Kidney glomerular epithelial cell (primary cell): ENCODE measurements around the gene TPD52L3.

ENCODE experiments used
- DNase-seq: peaks from one replicate; lab custom pipeline; 2025; lab: John Stamatoyannopoulos, UW

The TPD52L3 gene

DNA sequence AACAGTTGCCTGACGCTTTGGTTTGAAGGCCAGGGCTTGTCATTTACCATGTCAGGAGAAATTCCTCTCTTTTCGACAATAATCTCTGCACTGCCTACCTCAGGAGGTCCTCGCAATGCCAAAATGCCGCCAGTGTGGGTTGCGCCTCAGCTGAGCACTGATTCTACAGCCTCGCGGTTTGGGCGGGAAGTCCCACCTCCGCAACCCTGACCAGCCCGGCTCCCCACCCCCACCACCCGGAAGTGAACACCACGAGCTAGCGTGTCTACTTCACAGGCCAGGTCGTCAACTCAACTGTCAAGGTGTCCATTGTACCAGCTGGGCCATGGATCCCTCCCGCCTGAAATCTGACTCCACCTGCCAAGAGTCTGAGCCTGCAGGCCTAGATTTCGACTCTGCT lies at the start of gene TPD52L3:
Gene TPD52L3, plus strand, starts transcription at position 273 of the 400 bp plus-strand sequence. CDS start 221 bp downstream, outside the sequence.
- no peak for DNase-seq

DNA sequence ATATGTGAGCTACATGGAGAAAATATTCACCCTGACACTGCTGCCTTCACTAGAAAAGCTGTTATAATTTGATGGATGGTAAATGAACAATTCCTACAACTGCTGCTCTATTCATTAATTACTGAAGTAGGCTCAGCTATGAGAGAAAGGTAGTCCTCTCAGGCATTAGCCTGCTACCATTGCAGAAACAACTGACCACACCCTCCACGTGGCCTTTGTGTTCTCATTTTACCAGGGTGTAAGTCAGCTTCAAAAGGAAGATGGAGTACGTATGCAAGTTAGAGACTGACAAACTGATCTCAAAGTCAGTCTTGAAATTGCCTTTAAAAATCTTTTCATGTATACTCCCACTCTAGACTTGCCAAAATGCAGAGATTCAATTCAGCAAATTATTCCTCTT lies 26.3 kb upstream of the TPD52L3 start:
- no peak for DNase-seq

DNA sequence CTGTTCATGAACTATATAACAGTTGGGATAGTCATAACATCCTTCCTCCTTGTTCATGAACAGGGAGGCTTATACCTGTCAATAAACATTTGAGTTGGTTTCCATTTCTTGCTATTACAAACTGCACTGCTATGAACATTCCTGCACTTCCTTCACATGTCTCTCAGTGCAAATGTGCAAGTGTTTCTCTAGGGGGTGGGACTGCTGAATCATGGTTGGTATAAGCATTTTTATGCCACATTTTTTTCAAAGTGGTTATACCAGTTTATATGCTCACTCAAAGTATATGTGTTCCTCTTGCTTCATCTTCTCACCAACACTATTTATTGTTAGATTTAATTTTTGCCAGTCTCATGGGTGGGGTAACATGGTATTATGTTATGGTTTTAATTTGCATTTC lies 25.8 kb upstream of the TPD52L3 start:
- DNase-seq, result no peak

DNA sequence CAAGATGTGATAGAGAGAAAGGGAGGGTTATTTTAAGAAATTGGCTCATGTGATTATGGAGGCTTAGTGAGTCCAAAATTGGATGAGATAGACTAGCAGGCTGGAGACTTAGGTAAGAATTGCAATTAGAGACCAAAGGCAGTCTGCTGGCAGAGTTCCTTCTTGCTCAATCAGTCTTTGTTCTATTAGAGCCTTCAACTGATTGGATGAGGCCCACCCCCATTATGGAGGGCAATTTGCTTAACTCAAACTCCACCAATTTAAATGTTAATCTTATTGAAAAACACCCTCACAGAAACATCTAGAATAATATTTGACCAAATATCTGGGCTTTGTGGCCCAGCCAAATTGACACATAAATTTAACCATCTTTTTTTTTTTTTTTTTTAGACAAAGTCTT lies 23.9 kb upstream of the TPD52L3 start:
- no peak for DNase-seq

DNA sequence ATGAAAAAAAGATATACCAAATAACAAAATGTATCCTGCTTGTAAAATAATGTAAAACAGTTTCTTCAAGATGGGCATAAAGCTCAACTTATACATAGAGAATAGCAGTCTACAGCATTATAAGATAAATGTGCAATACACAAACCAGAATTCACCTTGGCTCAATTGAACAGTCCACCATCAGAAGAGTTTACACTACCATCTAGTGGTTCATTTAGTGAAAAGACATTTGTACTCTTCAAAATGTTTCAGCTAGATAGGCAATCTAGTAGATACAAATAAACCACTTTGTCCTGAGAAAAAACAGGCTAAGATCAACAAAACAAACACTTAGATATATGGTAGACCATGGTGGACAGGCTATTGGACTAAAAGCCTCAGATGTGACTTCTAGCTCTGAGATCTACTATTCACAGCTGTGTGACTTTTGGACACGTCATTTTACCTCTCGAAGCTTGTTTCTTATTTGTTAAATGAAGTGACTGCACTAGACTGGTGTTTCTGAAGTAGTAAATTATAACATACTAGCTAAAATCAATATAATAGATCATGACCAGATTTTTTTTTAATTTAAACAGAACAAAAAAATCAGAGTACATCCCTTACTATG lies 22.1 kb upstream of the TPD52L3 start:
- peak; percentile 27 for DNase-seq

DNA sequence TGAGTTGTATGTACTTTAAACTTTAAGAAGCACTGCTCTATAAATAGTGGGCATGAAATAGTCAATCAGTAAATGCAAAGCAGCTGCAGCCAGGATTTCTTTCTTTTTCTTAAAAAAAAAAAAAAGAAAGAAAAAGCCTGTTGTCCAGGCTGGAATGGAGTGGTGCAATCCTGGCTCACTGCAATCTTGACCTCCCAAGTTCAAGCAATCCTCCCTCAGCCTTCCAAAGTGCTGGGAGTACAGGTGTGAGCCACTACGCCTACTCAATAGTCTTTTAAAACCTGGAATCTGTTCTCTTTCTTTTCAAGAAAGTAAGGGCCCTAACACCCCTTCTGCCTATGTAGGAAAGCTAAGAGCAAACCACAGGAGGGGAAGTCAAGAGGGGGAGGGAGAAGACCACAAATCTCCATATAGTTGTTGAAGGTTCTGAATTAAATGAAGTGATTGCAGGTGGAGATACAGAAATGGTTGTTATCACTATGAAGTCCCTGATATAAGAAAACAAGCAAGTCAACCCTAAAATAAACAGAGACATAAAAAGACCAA lies 20.6 kb upstream of the TPD52L3 start:
- DNase-seq, result no peak

DNA sequence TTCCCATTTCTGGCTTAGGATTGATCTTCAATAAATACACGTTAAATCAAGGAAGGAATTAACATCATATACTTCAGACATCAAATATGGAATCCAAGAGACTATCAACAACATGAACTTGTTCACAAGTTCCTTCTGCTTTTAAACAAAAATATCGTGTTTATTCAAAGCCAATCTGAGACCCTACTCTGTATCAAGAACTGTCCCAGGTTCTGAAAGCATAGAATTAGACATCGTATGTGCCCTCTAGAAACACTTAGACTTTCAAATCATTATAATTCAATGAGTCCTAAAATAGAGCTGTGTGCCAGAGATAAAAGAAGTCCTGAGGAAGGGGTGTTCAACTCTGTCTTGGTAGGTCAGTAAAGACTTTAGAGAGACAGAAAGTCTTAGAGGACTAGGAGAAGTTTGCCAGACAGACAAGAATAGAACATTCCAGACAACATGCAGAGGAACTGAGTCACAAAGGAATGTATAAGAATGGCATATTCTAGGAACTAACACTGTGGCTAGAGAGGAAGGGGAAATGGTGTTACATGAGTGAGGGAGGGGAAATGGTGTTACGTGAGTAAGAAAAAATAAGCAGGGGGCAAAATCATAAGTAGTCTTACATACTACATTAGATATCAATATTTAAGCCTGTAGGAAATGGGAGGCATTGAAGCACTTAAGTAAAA lies 2.9 kb downstream of the TPD52L3 start:
- DNase-seq, result no peak

DNA sequence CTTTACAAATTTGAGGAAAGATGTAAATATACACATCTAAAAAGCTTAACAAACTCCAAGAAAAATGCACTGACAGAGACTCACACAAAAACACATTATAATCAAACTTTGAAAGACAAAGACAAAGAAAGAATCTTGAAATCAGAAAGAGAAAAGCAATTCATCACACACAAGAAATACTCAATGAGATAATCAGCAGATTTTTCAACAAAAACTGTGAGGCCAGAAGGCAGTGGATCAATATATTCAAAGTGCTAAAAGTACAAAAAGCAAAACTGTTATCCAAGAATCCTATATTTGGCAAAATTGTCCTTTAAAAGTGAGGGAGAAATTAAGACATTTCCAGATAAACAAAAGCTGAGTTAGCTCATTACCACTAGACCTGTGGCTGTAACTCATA lies 6.1 kb downstream of the TPD52L3 start:
- no peak for DNase-seq

DNA sequence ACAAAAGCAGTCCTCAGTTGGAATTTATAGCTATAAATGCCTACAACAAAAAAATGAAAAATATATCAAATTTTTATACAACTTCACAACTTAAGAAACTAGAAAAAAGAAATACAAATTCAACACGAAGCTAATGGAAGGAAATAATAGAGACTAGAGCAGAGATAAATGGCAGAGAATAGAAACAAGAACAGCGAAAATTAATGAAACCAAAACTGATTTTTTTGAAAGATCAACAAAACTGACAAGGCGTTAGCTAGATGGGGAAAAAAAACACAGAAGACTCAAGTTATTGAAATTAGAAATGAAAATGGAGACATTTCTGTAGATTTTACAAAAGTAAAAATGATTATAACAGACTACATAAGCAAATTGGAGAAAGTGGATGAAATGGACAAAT lies 20.6 kb downstream of the TPD52L3 start:
- DNase-seq, result no peak

DNA sequence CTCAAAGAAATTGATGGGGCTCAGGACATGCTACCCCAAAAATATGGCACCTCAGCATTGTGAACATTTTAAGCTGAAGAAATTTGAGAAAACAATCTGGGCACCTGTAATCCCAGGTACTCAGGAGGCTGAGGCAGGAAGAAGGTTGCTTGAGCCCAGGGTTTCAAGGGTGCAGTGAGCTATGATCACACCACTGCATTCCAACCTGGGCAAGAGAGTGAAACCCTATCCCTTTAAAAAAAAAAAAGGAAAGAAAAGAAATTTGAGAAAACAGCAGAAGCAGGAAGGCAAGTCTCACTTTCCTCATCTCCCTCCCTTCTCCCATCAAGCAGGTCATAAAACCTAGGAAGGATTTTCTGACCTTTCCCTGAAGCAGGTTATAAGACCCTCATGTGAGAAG lies 23.6 kb downstream of the TPD52L3 start:
- DNase-seq, result no peak

DNA sequence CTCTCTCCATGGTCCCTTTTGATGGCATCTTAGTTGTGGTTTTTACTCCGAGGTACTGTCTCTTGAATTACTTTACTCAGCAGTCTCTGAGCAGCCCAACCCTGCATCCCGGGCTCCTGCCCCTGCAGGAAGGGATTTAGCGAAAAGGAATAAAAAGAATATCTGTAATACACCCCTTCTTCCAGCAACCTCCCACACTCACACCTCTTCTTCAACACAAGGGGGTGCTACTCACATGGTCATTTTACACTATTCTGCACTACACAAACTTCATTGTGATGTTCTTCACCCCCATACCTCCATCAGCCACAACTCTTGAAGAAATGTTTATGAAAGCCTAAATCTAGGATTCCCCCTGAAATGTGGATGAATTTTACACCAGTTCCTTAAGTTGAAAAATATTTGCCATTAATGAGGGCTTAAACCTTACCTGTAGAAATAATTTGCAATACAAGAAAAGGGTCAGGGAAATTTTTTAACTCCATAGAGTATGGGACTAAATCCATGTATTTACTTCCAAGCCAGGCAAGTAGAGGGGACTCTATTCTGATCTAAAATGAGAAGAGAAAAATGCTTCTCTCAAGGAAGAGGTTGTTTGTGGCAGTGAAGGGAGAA lies 26.0 kb downstream of the TPD52L3 start:
- peak; percentile 83 for DNase-seq

DNA sequence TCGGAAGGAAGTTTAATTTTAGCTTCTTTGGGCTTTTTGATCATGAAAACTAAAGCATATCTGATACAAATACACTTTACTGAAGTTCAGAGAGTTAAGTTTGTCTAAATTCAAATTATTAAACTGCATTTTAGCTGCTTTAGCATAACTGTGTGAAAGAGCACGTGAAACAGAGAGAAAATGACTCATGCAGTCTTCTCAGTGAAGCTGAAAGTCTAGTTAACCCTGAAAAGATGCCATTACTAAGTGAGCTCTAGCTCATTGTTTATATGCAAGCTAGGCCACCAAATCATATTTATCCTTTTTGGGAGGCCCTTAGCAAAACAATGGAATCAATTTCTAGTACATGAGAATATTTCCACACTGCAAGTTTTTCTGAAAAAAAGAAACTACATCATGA lies 27.6 kb downstream of the TPD52L3 start:
- DNase-seq, result peak; percentile 52

DNA sequence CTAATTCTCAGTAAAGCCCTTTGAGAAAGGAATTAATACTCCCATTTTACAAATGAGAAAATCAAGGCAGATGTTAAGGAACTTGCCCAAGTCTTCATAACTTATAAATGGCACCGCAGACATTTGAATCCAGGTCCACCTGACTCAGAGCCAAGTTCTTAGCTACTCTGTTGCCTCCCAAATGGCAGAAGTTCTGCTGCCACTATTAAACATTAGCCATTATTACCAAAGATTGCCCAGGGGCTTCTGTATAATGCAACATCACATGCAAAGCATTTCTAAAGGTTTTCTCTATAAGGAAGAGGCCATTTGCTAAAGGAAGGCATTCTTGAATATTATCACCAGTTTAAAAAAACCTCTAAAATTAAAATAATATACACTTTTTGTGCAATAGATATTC lies 28.3 kb downstream of the TPD52L3 start:
- DNase-seq, result no peak

DNA sequence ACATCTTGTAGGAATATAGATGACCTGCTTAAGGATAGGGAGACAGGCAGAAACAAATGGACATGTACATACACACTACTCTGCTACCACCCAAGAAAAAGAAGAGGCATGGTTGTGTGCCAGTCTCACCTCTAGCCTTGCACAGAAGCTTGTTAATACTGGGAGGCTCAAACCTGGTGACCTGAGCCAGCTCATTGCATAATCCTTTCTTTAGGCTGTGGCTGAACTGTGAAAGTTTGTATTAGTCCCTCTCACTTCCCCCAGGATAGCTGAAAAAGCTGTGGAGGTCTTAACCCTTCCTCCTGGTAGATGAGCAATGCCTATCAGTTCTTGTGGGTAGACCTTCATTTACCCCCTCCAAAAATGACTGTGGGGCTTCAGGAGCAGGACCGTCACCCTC lies 28.7 kb downstream of the TPD52L3 start:
- DNase-seq, result no peak

DNA sequence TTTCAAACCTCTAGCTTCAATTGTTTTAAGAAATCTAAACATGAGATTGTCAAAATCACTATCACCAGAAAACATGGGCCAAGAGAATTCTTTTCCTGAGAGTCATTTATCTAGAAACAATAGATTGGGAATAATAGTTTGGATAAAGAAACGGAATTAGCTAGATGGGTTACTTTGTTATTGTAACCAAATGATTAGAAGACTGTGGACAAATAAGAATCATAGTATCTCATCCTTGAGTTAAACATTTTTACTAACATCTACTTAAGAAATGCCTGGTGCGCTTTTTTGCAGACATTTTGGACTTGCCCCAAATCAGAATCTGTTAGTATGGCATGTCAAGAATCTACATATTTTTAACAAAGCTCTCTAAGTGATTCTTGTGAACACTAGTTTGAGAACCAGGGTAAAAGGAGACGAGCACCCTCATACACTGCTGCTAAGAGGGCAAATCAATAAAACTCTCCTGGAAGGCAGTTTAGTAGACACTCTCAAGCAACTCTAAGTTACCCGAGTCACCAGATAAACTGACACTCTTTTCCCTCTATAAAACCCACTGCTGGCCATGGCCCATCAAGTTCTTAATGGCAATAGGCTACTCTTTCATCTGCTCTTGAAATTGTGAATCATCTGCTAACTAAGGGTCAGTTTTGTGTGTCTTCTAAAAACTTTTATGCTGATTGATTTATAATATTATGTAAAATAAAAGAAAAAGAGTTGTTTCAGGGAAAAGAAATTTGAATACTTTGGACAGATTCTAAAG lies 39.1 kb downstream of the TPD52L3 start:
- no peak for DNase-seq

DNA sequence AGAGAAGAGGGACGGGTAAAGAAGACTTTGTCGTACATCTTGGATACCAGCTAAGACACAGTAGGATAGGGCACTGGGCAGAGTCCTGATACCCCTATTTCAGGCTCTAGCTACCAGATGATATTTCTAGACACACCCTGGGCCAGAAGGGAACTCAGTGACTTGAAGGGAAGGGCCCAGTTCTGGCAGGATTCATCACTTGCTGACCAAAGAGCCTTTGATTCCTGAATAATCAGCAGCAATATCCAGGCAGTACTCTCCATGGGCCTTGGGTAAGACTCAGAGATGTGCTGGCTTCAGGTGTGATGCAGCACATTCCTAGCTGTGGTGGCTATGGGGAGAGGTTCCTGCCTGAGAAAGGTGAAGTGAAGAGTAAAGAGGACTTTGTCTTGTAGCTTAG lies 40.7 kb downstream of the TPD52L3 start:
- DNase-seq, result no peak
